ENCODE results near the gene B3GAT2. TPM values are rescaled to one million over a fixed set of nuclear protein-coding genes. Genes with fewer than 3 reads are reported as not detected.

The B3GAT2 gene
- total RNA-seq, 1 experiment from 2014 or later: 0.11 TPM

- Mint-ChIP-seq H3K9me3 (ENCODE audit: unreplicated experiment) (no peaks in the 10 kb centered on the region), H3K27me3 (ENCODE audit: insufficient read depth, unreplicated experiment) (peaks cover 17% of the 10 kb centered on the region), H3K36me3 (ENCODE audit: insufficient read depth, unreplicated experiment) (no peaks in the 10 kb centered on the region), H3K4me3 (ENCODE audit: unreplicated experiment) (peak overlapping the region; percentile 68), H3K4me1 (ENCODE audit: low read depth, unreplicated experiment) (no peaks in the 10 kb centered on the region), H3K27ac (ENCODE audit: unreplicated experiment) (no peak overlapping the region)
- Histone ChIP-seq H3K4me1 (no peaks in the 10 kb centered on the region), H3K27me3 (replicated peaks; ENCODE audit: control insufficient read depth, insufficient read depth, low read length) (no peaks in the 10 kb centered on the region), H3K36me3 (ENCODE audit: control insufficient read depth, insufficient read depth, low read length) (no peaks in the 10 kb centered on the region), H3K4me3 (ENCODE audit: low read depth, low read length) (peak overlapping the region; percentile 50), H3K9me3 (no peaks in the 10 kb centered on the region)
- DNase-seq: no peak
- BruUV-seq (replicated peaks): no TSS peak
- ChIA-PET POLR2A (no interaction called here), CTCF (interaction anchor here (0.7 to 2.0 kb wide), 11 partner anchors 11 to 780 kb away, joined by 3 to 19 read pairs (median 4); no protein-coding TSS in a partner anchor)
- intact Hi-C loops (cut with micrococcal nuclease; ENCODE audit: unreplicated experiment): loop anchor here (2.0 to 5.0 kb wide), 2 partner anchors 251 to 734 kb away; no protein-coding TSS in a partner anchor
- TF ChIP-seq CTCF (IDR thresholded peaks at IDR 0.05; ENCODE audit: insufficient read depth in 1 of 2, low read depth in 1 of 2, low read length in 1 of 2, severe bottlenecking in 1 of 2, unreplicated experiment in 1 of 2): no peak
Observed at GRCh38 chr6:70956191-70956450, 739 bp downstream of the B3GAT2 start.

- Histone ChIP-seq H3K4me1 (no peaks in the 10 kb centered on the region), H3K36me3 (ENCODE audit: control insufficient read depth, insufficient read depth, low read length) (no peaks in the 10 kb centered on the region), H3K9me3 (no peaks in the 10 kb centered on the region), H3K27me3 (replicated peaks; ENCODE audit: control insufficient read depth, insufficient read depth, low read length) (no peaks in the 10 kb centered on the region), H3K4me3 (ENCODE audit: low read depth, low read length) (peak overlapping the region; percentile 50)
- H3K36me3 Mint-ChIP-seq (ENCODE audit: insufficient read depth, unreplicated experiment): no peaks in the 10 kb centered on the region
- peak; percentile 83 to 90 for TF ChIP-seq CTCF (IDR thresholded peaks at IDR 0.05; ENCODE audit: insufficient read depth in 1 of 2, low read depth in 1 of 2, low read length in 1 of 2, severe bottlenecking in 1 of 2, unreplicated experiment in 1 of 2)
- intact Hi-C loops (cut with micrococcal nuclease; ENCODE audit: unreplicated experiment): loop anchor here (2.0 to 5.0 kb wide), 3 partner anchors 251 to 733 kb away; no protein-coding TSS in a partner anchor
- CTCF ChIA-PET: interaction anchor here (0.6 to 2.0 kb wide), 13 partner anchors 12 to 780 kb away, joined by 3 to 19 read pairs (median 4); no protein-coding TSS in a partner anchor
- BruUV-seq (replicated peaks): no TSS peak
- DNase-seq: peak; percentile 74 to 91
- H3K9me3 Mint-ChIP-seq (ENCODE audit: unreplicated experiment): no peaks in the 10 kb centered on the region
- no peak overlapping the region for H3K27ac Mint-ChIP-seq (ENCODE audit: unreplicated experiment)
- H3K27me3 Mint-ChIP-seq (ENCODE audit: insufficient read depth, unreplicated experiment): peaks cover 17% of the 10 kb centered on the region
- POLR2A ChIA-PET: interaction anchor here (0.5 kb wide), 1 partner anchor 1139 kb away, joined by 6 read pairs; no protein-coding TSS in a partner anchor
- no peaks in the 10 kb centered on the region for H3K4me1 Mint-ChIP-seq (ENCODE audit: low read depth, unreplicated experiment)
- H3K4me3 Mint-ChIP-seq (ENCODE audit: unreplicated experiment): peak overlapping the region; percentile 68
Observed at GRCh38 chr6:70955441-70956190, 1.2 kb downstream of the B3GAT2 start.

- Mint-ChIP-seq H3K4me1 (ENCODE audit: low read depth, unreplicated experiment) (no peaks in the 10 kb centered on the region), H3K36me3 (ENCODE audit: insufficient read depth, unreplicated experiment) (no peaks in the 10 kb centered on the region), H3K4me3 (ENCODE audit: unreplicated experiment) (peak overlapping the region; percentile 68), H3K9me3 (ENCODE audit: unreplicated experiment) (no peaks in the 10 kb centered on the region), H3K27me3 (ENCODE audit: insufficient read depth, unreplicated experiment) (peaks cover 17% of the 10 kb centered on the region), H3K27ac (ENCODE audit: unreplicated experiment) (no peak overlapping the region)
- Histone ChIP-seq H3K9me3 (no peaks in the 10 kb centered on the region), H3K4me1 (no peaks in the 10 kb centered on the region), H3K4me3 (ENCODE audit: low read depth, low read length) (no peak overlapping the region), H3K36me3 (ENCODE audit: control insufficient read depth, insufficient read depth, low read length) (no peaks in the 10 kb centered on the region), H3K27me3 (replicated peaks; ENCODE audit: control insufficient read depth, insufficient read depth, low read length) (no peaks in the 10 kb centered on the region)
- no TSS peak for BruUV-seq (replicated peaks)
- CTCF ChIA-PET: interaction anchor here (1.6 to 2.0 kb wide), 2 partner anchors 434 to 644 kb away, joined by 9 to 19 read pairs; no protein-coding TSS in a partner anchor
- intact Hi-C loops (cut with micrococcal nuclease; ENCODE audit: unreplicated experiment): loop anchor here (2.0 to 5.0 kb wide), 2 partner anchors 434 to 732 kb away; no protein-coding TSS in a partner anchor
- DNase-seq: no peak
- POLR2A ChIA-PET: no interaction called here
- TF ChIP-seq CTCF (IDR thresholded peaks at IDR 0.05; ENCODE audit: insufficient read depth in 1 of 2, low read depth in 1 of 2, low read length in 1 of 2, severe bottlenecking in 1 of 2, unreplicated experiment in 1 of 2): no peak
Observed at GRCh38 chr6:70954750-70955149, 2.1 kb downstream of the B3GAT2 start.
